Adrenal gland (tissue), 5 donors: ENCODE data around the gene JADE2.

Experiments
- CTCF ChIP-seq, 6 experiments: fragments of 450-650 bp in 4 of 6; fragments of 200-600 bp in 2 of 6; sonication (generic) in 1 of 6; IDR thresholded peaks; 1 replicate in 5 of 6; 2 replicates in 1 of 6; pipeline versions ENCODE4 v1.5.1 to v1.8.0; 2016 to 2021; ENCODE audit warnings: antibody characterized with exemption in 6 of 6, mild to moderate bottlenecking in 2 of 6, moderate library complexity in 1 of 6
- POLR2A ChIP-seq, 2 donors: fragments of 450-650 bp; IDR thresholded peaks; one replicate each; pipeline ENCODE4 v1.6.1; 2017; ENCODE audit warnings: antibody characterized with exemption in 2 of 2, mild to moderate bottlenecking in 2 of 2, moderate library complexity in 1 of 2
- donor health status: DM: no; HTN: no; CAD: no.

DNA sequence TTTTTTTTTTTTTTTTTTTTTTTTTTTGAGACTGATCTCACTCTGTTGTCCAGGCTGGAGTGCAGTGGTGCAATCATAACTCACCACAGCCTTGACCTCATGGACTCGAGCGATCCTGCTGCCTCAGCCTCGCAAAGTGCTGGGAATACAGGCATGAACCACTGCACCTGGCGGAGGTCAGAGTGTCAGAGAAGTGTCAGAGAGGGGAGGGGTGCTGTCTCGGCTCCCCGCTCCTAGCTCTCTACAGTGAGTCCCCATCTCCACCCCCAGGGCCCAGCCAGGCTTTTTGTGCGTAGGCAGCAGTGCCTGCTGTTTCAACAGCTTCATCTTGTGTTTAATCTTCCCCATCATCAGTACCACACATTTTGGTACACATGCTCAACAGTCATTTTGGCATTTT, 68.9 kb downstream of the JADE2 start:
- TF ChIP-seq CTCF (IDR thresholded peaks at IDR 0.05) (no peak), POLR2A (IDR thresholded peaks at IDR 0.05) (no peak)
